Activated T-cell treated with anti-CD3 and anti-CD28 coated beads, Interleukin-2, amount 50 U/mL, for 72 hours (primary cell): Measurements from ENCODE around the gene SLC17A5. TPM values are rescaled to one million over a fixed set of nuclear protein-coding genes. Genes with fewer than 3 reads are reported as not detected.

Source experiments
- ATAC-seq, 2 donors: fragments of 150-1000 bp; cut with Tn5 transposase; replicated peaks in 1 of 2; 2 replicates each; pipeline ENCODE4 v1.10.0; 2021; ENCODE audit warnings: moderate library complexity in 2 of 2, mild to moderate bottlenecking in 1 of 2
- DNase-seq, 2 donors: peaks; one replicate each; pipeline ENCODE4 v3.0.0; 2021 to 2022; ENCODE audit warnings: mixed read lengths in 1 of 2
- H3K27ac Mint-ChIP-seq: one replicate; pipeline ENCODE4 v1.8.0; 2022; ENCODE audit warnings: mild to moderate bottlenecking, moderate library complexity, mixed read lengths
- H3K27me3 Mint-ChIP-seq: one replicate; pipeline ENCODE4 v1.8.0; 2022; ENCODE audit warnings: low read depth, mixed read lengths
- H3K36me3 Mint-ChIP-seq, 2 donors: one replicate each; pipeline ENCODE4 v1.8.0; 2022; ENCODE audit warnings: mixed read lengths in 2 of 2, mild to moderate bottlenecking in 1 of 2; ENCODE audit not compliant: insufficient read depth in 2 of 2
- H3K4me1 Mint-ChIP-seq: one replicate; pipeline ENCODE4 v1.8.0; 2022; ENCODE audit warnings: low read depth, mixed read lengths
- H3K4me3 Mint-ChIP-seq, 2 donors: one replicate each; pipeline ENCODE4 v1.8.0; 2022; ENCODE audit warnings: mild to moderate bottlenecking in 2 of 2, mixed read lengths in 2 of 2, moderate library complexity in 2 of 2
- H3K9me3 Mint-ChIP-seq, 2 donors: one replicate each; pipeline ENCODE4 v1.8.0; 2022; ENCODE audit warnings: mixed read lengths in 2 of 2
- total RNA-seq, 2 donors: library from RNA; stranded (reverse); gene quantifications; one replicate each; pipeline ENCODE4 v1.2.3, GENCODE V29; 2022

The SLC17A5 gene
- total RNA-seq, 2 donors from 2014 or later = 3.2 to 4.7 TPM

DNA sequence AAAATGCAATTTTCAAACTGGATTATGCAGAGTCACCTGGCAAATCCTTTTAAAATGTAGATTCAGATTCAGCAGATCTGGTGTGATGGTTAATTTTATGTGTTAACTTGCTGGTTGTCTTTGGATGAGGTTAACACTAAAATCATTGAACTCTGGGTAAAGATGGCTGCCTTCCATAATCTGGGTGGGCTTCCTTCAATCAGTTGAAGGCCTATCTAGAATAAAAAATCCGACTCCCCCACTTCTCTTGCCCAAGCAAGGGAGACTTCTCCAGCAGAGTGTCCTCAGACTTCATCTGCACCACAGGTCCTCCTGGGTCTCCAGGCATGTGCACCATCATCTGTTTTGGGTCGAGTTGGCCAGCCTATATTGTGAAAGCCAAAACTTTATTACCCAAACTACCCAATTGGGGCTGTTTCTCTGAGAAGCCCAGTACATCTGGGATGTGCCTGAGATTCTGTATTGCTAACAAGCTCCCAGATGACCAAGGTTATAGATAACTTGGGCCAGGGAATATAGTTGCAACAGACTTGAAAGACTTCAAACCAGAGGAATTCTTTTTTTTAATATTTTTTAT, 1.6 kb upstream of the SLC17A5 start:
- Mint-ChIP-seq H3K27me3 (no peaks in the 10 kb centered on the region), H3K27ac (no peak overlapping the region), H3K4me1 (peaks cover 43% of the 10 kb centered on the region), H3K4me3 (peak overlapping the region; percentile 99), H3K36me3 (no peaks in the 10 kb centered on the region), H3K9me3 (peaks cover 0 to 2% of the 10 kb centered on the region in 2 donors)
- ATAC-seq (no peak), DNase-seq (no peak)

- peak overlapping the region; percentile 87 for H3K27ac Mint-ChIP-seq
- H3K4me1 Mint-ChIP-seq = peaks cover 40% of the 10 kb centered on the region
- H3K36me3 Mint-ChIP-seq = peaks cover 3 to 4% of the 10 kb centered on the region in 2 donors
- ATAC-seq (peak; percentile 53 to 58), DNase-seq (peak; percentile 68 to 71)
- peak overlapping the region; percentile 98 to 99 for H3K4me3 Mint-ChIP-seq
- peaks cover 0 to 2% of the 10 kb centered on the region in 2 donors for H3K9me3 Mint-ChIP-seq
- no peaks in the 10 kb centered on the region for H3K27me3 Mint-ChIP-seq
Measured at GRCh38 chr6:73652637-73653570, 888 bp downstream of the SLC17A5 start.

GRCh38 chr6:73649783-73650182, 4.0 kb downstream of the SLC17A5 start:
- Mint-ChIP-seq H3K27me3 (no peaks in the 10 kb centered on the region), H3K9me3 (no peaks in the 10 kb centered on the region), H3K36me3 (peaks cover 3 to 4% of the 10 kb centered on the region in 2 donors), H3K27ac (peak overlapping the region; percentile 44), H3K4me3 (no peak overlapping the region), H3K4me1 (peaks cover 44% of the 10 kb centered on the region)
- no peak for ATAC-seq
- no peak for DNase-seq

DNA sequence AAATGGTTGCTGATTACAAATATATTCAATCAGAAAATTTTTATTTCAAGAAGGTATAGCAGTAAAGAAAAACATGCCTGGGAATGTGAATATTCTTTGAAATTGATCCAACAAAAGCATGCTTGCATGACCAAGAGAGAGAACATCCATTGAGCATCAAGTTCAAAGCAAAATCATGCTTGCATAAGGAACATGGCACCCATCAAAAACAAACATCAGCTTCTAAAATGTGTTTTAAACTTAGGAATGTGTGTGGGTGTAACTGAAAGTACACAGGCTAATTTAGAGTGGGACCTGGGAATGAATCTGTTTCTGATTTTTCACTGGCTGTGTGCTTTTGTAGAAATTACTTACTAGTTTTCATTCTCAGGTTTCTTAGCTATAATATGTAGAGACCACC, 5.6 kb downstream of the SLC17A5 start:
- Mint-ChIP-seq H3K27ac (no peak overlapping the region), H3K9me3 (no peaks in the 10 kb centered on the region), H3K4me3 (no peak overlapping the region), H3K36me3 (peaks cover 3 to 4% of the 10 kb centered on the region in 2 donors), H3K27me3 (no peaks in the 10 kb centered on the region), H3K4me1 (peaks cover 39% of the 10 kb centered on the region)
- DNase-seq = no peak
- no peak for ATAC-seq

DNA sequence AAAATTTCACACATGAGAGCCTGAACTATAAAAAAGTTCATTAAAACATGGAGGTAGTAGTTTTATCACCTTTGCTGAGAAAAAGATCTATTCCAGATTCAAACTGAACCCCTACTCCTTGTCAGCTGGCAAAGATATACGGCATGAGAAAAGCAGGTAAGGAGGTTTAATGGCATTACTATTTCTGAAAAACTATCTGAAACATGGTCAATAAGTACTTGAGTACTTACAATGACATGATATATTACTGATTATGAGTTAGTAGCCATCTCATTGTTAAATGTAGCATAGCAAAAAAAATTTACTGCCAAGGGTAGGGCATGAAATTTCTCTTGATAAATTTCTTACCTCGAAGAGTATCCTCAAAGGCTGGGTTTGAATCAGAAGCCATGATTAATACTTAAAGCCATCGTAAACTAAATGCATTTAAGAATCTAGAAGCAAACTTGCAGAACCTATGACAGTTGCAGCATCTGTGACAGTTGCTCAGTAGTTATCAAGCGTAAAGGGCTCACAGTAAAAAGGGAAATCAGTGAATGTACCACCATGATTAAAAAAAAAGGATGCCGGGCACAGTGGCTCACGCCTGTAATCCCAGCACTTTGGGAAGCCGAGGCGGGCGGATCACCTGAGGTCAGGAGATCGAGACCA, 8.7 kb downstream of the SLC17A5 start:
- no peaks in the 10 kb centered on the region for H3K9me3 Mint-ChIP-seq
- H3K27me3 Mint-ChIP-seq = no peaks in the 10 kb centered on the region
- H3K4me1 Mint-ChIP-seq = peaks cover 25% of the 10 kb centered on the region
- peaks cover 3 to 8% of the 10 kb centered on the region in 2 donors for H3K36me3 Mint-ChIP-seq
- DNase-seq (no peak), ATAC-seq (peak; percentile 28 to 37)
- peak overlapping the region; percentile 82 to 96 for H3K4me3 Mint-ChIP-seq
- peak overlapping the region; percentile 49 for H3K27ac Mint-ChIP-seq

GRCh38 chr6:73644030-73644429, 9.8 kb downstream of the SLC17A5 start:
- no peaks in the 10 kb centered on the region for H3K9me3 Mint-ChIP-seq
- peaks cover 28% of the 10 kb centered on the region for H3K4me1 Mint-ChIP-seq
- H3K4me3 Mint-ChIP-seq = no peak overlapping the region
- no peak for DNase-seq
- H3K36me3 Mint-ChIP-seq = peaks cover 0 to 4% of the 10 kb centered on the region in 2 donors
- ATAC-seq = no peak
- H3K27ac Mint-ChIP-seq = no peak overlapping the region
- no peaks in the 10 kb centered on the region for H3K27me3 Mint-ChIP-seq

DNA sequence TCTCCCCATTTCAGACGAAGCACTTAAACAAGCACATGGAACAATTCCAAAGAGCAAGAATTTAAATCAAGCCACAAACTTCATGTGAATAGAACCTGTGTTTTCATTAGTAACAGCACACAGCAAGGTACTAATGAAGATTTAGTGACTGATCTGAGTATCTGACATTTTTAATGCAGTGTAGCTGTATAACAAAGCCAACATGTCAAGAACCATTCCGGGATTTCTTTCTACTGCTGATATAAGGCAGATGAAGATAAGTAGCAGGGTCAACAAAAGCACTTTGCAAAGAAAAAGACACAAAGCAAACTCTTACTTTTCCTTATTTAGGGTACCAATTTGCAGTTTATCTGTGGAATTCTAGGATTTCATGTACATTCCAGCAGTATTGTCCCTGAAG, 11.3 kb downstream of the SLC17A5 start:
- H3K4me1 Mint-ChIP-seq = peaks cover 30% of the 10 kb centered on the region
- H3K27ac Mint-ChIP-seq = no peak overlapping the region
- ATAC-seq (no peak), DNase-seq (no peak)
- no peaks in the 10 kb centered on the region for H3K9me3 Mint-ChIP-seq
- no peak overlapping the region for H3K4me3 Mint-ChIP-seq
- H3K27me3 Mint-ChIP-seq = no peaks in the 10 kb centered on the region
- H3K36me3 Mint-ChIP-seq = peaks cover 0 to 4% of the 10 kb centered on the region in 2 donors

DNA sequence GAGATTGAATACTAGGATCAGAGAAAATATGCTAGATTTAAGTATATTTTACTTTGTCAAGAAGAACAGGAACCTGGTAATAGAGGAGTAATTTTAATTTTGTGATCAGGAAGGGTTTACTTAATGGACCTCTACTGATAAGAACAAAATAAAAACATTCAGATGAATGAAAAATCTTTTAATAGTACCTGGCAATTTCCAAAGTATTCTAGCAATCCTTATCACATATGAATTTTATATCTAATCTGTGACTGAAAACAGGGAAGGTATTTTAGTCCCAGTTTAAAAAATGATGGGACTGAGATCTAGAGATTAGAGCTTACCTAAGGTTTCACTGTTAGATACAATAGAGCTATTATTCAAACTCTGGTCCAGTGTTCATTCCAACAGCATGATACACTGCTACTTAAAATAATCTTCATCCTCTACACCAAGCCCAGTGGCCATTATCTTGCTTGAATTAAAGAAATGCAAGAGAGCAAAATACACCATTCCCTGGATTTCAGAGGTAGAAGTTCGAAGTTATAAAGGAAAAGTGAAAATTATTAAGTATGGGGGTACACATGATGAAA, 13.5 kb downstream of the SLC17A5 start:
- Mint-ChIP-seq H3K4me3 (no peak overlapping the region), H3K27me3 (no peaks in the 10 kb centered on the region), H3K4me1 (peaks cover 11% of the 10 kb centered on the region), H3K9me3 (no peaks in the 10 kb centered on the region), H3K36me3 (peaks cover 0 to 4% of the 10 kb centered on the region in 2 donors), H3K27ac (no peak overlapping the region)
- ATAC-seq = no peak
- DNase-seq = no peak

DNA sequence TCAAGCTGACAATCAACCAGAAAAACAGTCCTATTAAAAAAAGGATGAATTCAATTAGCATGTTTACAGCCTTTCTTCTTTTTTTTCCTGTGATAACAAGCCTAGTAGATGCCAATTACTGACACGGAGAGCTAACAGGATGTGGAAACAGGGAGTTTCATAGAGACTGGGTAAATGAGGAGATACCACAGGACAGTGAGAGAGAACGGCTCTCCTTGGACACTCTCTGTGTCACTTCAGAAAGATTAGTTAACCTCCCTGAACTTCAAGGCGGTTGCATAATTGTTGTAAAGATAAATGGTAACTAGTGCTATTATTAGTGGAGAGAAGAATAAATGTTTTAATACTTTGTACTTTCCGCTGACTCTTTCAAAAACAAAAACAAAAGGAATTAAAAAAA, 14.8 kb downstream of the SLC17A5 start:
- no peaks in the 10 kb centered on the region for H3K27me3 Mint-ChIP-seq
- H3K27ac Mint-ChIP-seq = no peak overlapping the region
- ATAC-seq (no peak), DNase-seq (no peak)
- H3K4me1 Mint-ChIP-seq = peaks cover 6% of the 10 kb centered on the region
- H3K36me3 Mint-ChIP-seq = peaks cover 0 to 4% of the 10 kb centered on the region in 2 donors
- no peak overlapping the region for H3K4me3 Mint-ChIP-seq
- no peaks in the 10 kb centered on the region for H3K9me3 Mint-ChIP-seq

DNA sequence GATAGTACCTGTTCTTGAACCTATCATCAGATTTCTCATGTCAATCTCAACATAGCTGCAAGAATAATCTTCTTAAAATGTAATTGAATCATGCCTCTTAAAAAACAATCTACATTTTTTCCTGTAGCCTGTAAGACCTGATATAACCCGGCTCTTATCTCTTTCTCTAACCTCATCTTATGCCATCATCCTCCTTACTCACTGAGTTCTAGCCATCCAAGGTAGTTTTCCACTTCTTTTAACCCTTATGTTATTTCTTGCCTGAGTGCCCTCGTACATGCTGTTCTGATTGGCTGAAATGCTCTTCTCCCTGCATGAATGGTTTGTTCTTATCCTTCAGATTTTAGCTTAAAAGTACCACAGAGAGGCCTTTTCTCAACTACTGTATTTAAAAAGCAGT, 16.4 kb downstream of the SLC17A5 start:
- DNase-seq = no peak
- H3K4me1 Mint-ChIP-seq = peaks cover 6% of the 10 kb centered on the region
- no peaks in the 10 kb centered on the region for H3K9me3 Mint-ChIP-seq
- no peak overlapping the region for H3K4me3 Mint-ChIP-seq
- no peak for ATAC-seq
- no peak overlapping the region for H3K27ac Mint-ChIP-seq
- H3K27me3 Mint-ChIP-seq = no peaks in the 10 kb centered on the region
- H3K36me3 Mint-ChIP-seq = peaks cover 0 to 3% of the 10 kb centered on the region in 2 donors

DNA sequence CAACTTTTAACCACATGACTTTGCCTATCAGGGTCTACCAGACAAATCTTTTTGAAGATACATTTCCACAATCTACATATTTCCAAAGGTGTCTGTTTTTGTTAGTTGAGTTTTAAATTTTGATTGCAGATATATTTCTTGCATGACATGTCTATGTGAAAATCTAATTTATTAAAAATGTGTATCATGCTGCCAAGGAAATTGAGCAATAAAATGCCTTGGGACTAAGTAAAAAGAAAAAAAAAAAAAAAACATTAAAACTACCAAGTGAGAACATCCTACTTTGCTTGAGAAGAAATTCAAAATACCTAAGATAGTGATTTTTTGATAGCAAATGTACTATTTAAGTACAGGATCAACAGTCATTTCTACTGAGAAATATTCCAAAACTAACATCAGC, 17.7 kb downstream of the SLC17A5 start:
- peaks cover 1 to 3% of the 10 kb centered on the region in 2 donors for H3K36me3 Mint-ChIP-seq
- H3K4me3 Mint-ChIP-seq = no peak overlapping the region
- peaks cover 6% of the 10 kb centered on the region for H3K4me1 Mint-ChIP-seq
- no peaks in the 10 kb centered on the region for H3K27me3 Mint-ChIP-seq
- no peak overlapping the region for H3K27ac Mint-ChIP-seq
- no peak for DNase-seq
- H3K9me3 Mint-ChIP-seq = no peaks in the 10 kb centered on the region
- ATAC-seq = no peak

GRCh38 chr6:73632346-73632745, 21.4 kb downstream of the SLC17A5 start:
- Mint-ChIP-seq H3K4me1 (no peaks in the 10 kb centered on the region), H3K36me3 (peaks cover 1 to 2% of the 10 kb centered on the region in 2 donors), H3K27me3 (no peaks in the 10 kb centered on the region), H3K4me3 (no peak overlapping the region), H3K9me3 (no peaks in the 10 kb centered on the region), H3K27ac (no peak overlapping the region)
- ATAC-seq (no peak), DNase-seq (no peak)

GRCh38 chr6:73631849-73632248, 21.9 kb downstream of the SLC17A5 start:
- no peaks in the 10 kb centered on the region for H3K27me3 Mint-ChIP-seq
- H3K9me3 Mint-ChIP-seq = no peaks in the 10 kb centered on the region
- ATAC-seq (no peak), DNase-seq (no peak)
- no peak overlapping the region for H3K4me3 Mint-ChIP-seq
- H3K36me3 Mint-ChIP-seq = peaks cover 1 to 2% of the 10 kb centered on the region in 2 donors
- H3K27ac Mint-ChIP-seq = peak overlapping the region; percentile 11
- no peaks in the 10 kb centered on the region for H3K4me1 Mint-ChIP-seq
